Ramos (cell line): ENCODE measurements around the gene PRELP.

Experiments used
- in situ Hi-C: fragments of 300-500 bp; cut with MboI; formaldehyde crosslinking; loops from one replicate; pipeline ENCODE4 v1.14.3; 2022; ENCODE audit warnings: low sequenced_read_pairs; ENCODE audit not compliant: unreplicated experiment

The PRELP gene

GRCh38 chr1:203519896-203520295 is 44.3 kb downstream of the PRELP start:
- in situ Hi-C loops = no loop called here

DNA sequence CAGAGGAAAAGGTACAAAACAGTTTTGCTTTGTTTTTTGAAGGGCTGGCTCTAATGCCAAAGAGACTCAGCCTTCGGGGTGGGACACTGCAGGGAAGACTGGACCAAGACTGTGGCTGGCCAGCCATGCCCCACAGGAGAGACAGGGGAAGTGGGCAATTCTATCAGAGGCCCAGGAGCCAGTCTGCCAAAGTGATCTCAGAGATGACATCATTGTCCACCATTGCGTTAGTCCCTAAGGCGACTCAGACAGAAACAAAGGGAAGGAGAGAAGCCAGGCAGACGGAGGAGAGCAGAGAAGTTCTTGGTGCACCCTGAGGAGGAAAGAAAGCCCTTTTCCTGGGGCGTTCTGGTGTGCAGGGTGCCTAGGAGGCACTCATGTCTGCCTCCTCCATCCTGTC is 44.7 kb downstream of the PRELP start:
- in situ Hi-C loops = no loop called here

- in situ Hi-C loops = no loop called here
These were observed 45.6 kb downstream of the PRELP start for GRCh38 chr1:203521074-203521794.

DNA sequence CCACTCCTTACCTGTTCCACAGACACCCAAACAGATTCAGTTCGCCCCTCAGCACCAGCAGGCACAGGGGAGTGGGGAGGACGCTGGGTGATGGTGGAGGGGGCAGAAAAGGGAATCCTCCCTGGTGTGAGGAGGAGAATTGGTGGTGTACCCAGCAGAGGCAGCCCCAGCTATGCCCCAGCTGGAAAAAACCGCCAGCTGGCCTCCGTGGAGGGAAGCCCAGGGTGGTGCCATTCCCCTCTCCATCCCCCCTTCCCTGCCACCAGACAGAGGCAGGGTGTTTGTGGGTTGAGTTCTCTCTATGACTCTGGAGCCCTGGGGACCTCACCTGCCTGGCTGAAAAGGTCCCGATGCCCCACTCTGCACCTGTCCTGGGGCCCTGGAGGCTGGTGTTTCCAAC is 46.2 kb downstream of the PRELP start:
- in situ Hi-C loops = no loop called here

DNA sequence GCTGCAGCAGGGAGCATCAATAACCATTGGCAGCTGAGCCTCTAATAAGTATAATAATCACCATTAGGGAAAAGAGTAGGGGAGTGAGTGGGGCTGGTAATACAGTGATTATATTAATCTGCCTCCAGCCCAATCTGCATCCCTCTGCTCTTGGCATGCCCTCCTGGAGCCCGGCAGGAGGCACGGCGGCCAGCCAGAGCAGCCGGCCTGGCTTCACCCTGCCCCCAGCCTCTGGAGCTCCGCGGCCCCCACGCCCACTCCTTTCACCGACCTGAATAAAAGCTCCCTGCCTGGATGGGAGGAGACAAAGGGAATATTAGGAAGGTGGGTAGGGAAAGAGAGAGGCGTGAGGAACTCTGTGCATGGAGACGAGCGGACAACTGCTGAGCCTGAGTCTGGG is 46.6 kb downstream of the PRELP start:
- in situ Hi-C loops = no loop called here

DNA sequence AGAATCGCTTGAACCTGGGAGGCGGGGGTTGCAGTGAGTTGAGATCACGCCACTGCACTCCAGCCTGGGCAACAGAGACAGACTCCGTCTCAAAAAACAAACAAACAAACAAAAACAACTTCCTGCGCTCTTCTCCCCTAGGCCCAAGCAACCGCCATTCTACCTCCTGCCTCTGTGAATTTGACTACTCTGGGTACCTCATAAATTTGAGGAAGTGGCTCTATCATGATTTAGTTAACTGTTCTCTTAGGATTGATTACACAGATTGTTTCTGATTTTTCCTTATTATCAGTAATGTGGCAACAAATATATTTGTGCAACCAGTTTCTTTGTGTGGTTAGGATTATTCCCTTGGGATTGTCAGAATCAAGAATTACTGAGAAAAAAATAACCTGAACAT is 48.1 kb downstream of the PRELP start:
- in situ Hi-C loops = no loop called here

DNA sequence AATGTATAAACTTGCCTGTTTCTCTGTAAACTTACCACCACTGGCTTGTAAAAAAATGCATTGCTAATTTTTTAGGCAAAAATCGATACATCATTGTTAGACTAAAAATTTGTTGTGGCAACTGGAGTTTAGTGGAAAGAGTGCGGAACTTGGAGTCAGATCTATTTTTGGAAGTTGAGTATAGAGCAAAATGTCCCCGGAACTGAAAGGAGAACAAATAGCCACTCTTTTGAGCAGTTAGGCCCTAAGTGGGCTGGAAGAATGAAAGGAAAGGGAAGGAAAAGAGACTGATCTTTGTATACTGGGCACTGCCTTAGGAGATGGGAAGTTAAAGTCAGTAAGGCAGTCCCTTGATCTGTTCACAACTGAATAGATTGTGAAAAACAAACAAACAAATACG is 48.5 kb downstream of the PRELP start:
- in situ Hi-C loops = no loop called here

DNA sequence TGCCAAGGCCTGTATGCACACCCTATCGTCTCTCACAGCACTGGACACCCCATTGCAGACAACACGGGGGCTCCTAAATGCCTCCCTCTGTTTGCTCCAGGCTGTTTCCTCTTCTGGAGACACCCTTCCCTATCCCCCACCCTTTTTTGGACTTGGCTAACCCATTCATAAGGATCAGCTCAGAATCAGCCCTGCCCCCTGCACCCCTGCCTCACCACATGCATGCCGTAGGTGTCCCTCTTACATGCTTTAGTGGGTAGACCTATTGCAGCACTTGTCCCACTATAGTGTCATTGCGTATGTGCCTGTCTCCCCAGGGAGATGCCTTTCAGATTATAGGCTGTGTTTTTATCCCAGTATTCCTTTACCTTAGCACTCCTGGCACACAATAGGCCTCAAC is 49.2 kb downstream of the PRELP start:
- in situ Hi-C loops = no loop called here

- in situ Hi-C loops = no loop called here
These were observed 50.1 kb downstream of the PRELP start for GRCh38 chr1:203525685-203526084.

GRCh38 chr1:203526130-203526529 is 50.5 kb downstream of the PRELP start:
- in situ Hi-C loops = no loop called here

GRCh38 chr1:203526572-203526971 is 51.0 kb downstream of the PRELP start:
- in situ Hi-C loops = no loop called here

DNA sequence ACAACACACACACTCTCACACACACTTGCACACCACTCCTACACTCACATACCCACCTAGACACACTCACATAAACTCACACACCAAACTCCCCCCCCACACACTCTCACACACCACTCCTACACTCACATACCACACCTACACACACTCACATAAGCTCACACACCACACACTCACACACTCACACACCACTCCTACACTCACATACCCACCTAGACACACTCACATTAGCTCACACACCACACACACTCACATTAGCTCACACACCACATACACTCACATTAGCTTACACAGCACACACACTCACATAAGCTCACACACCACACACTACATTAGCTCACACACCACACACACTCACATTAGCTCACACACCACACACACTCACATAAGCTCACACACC is 51.4 kb downstream of the PRELP start:
- in situ Hi-C loops = no loop called here

DNA sequence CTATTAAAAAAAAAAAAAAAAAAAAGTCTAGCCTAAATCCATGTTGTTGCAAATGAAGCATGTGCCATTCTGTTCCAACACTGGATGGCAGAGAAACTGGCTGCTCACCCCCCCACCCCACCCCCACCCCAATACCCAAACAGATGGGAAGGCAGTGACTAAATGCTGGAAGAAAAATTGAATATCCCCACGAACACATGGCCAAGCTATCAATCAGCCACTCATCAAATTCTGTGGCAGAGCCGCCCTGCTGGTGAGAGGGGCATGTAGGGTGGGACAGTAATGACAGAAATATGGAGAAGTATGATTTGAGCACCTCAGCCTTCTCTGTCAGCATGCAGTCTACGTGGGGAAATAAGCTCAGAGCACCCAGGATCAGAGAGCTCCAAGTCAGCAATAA is 52.5 kb downstream of the PRELP start:
- in situ Hi-C loops = no loop called here

- in situ Hi-C loops = no loop called here
These were observed 53.6 kb downstream of the PRELP start for GRCh38 chr1:203528976-203529835.

- in situ Hi-C loops = no loop called here
These were observed 55.5 kb downstream of the PRELP start for GRCh38 chr1:203531063-203531462.

- in situ Hi-C loops = no loop called here
These were observed 58.4 kb downstream of the PRELP start for GRCh38 chr1:203534012-203534411.

DNA sequence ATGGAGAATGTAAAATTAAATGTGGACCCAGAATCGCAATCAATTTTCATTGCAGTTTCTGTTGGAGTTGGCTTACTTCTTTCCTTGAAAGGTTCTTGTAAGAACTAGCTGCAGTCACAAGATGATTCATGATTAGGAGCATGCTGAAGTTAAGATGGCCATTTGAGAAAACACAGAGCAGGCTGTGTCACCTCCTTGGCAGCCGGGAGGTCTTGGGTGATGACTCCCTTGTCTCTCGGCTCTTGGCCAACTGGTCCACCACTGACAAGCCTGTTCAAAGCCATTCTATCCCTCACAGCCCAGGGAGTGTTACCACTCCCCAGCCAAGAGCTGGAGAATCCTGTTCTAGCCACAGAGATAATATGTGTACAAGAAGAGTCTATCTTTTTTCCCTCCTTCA is 58.9 kb downstream of the PRELP start:
- in situ Hi-C loops = no loop called here

DNA sequence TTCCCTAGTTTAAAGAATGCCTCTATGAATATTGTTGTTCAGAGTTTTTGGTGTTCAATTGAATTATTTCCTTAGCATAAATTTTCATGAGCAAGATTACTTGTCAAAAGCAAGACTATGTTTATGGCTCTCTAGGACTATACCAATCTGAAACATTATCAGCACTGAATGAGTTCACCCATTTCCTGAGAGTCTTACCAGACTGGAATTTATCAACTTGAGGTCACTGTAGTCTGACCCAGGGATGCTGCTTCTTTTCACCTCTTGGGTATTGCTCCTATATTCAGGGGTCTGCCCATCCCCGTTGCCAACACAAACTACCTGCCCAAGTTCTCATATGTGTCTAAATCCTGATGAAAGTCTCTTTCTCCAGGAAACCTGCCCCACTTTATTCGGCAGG is 61.0 kb downstream of the PRELP start:
- in situ Hi-C loops = no loop called here

- in situ Hi-C loops = no loop called here
These were observed 61.4 kb downstream of the PRELP start for GRCh38 chr1:203536980-203537455.

GRCh38 chr1:203537806-203538464 is 62.3 kb downstream of the PRELP start:
- in situ Hi-C loops = no loop called here

- in situ Hi-C loops = no loop called here
These were observed 63.1 kb downstream of the PRELP start for GRCh38 chr1:203538726-203539125.
